ENCODE data around the gene CES2.

DNA sequence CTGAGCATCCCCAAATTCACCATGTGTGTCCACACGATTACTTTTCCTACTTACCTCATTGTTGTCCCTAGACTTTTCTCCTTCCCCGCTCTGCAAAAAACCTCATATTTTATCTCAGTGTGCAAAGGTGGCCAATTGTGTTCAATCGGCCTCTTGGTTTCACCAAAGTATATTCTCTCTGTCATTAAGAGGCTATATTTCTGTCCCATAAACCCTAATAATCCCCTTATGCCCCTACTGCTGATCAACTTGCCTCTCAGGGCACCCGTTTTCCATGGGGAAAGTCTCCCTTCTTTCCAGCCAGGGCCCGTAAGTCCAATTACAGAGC lies 11.6 kb downstream of the CES2 start:
- TF ChIP-seq, protein P1, sequence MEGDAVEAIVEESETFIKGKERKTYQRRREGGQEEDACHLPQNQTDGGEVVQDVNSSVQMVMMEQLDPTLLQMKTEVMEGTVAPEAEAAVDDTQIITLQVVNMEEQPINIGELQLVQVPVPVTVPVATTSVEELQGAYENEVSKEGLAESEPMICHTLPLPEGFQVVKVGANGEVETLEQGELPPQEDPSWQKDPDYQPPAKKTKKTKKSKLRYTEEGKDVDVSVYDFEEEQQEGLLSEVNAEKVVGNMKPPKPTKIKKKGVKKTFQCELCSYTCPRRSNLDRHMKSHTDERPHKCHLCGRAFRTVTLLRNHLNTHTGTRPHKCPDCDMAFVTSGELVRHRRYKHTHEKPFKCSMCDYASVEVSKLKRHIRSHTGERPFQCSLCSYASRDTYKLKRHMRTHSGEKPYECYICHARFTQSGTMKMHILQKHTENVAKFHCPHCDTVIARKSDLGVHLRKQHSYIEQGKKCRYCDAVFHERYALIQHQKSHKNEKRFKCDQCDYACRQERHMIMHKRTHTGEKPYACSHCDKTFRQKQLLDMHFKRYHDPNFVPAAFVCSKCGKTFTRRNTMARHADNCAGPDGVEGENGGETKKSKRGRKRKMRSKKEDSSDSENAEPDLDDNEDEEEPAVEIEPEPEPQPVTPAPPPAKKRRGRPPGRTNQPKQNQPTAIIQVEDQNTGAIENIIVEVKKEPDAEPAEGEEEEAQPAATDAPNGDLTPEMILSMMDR (IDR thresholded peaks at IDR 0.05): no peak
- no peak for TF ChIP-seq POLR2A (IDR thresholded peaks at IDR 0.05)
- TF ChIP-seq EP300 (IDR thresholded peaks at IDR 0.05): no peak
- TF ChIP-seq POLR2AphosphoS5 (IDR thresholded peaks at IDR 0.05): no peak

All from sigmoid colon (tissue), 4 donors.